ENCODE measurements around the gene CDX2.
A peak's percentile ranks its signal among the peaks of the same experiment; 100 is the strongest.

CDX2 gene

DNA sequence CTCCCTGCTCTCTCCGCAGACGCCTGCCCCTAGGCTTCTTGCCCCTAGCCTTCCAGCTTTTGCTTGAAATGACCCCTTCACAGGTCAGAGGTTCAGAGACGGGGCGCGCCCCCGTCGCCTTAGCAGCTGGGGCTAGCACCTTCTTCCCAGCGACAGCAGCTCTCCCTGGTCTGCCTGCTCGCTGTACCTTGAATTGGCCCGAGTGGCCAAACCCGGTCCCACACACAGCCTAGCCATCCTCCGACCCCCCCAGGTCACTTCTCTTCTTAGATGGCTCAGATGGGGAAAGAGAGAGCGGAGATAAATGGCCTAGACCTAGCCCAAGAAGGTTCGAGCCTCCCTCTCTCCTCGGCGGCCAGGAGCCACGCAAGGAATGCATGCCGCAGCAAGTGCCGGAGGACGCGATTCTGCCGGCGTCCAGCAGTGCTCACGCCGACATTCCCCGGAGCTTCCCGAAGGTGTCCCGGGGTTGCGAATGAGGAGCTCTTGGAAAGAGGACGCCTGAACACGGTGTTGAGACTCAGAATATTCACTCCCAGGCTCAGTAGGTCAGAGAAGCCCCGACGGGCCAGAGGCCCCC lies 1.3 kb downstream of the CDX2 start:
- no peaks in the 10 kb centered on the region for H3K9me3 Mint-ChIP-seq
- H3K27ac Mint-ChIP-seq: peak overlapping the region; percentile 50
- TF ChIP-seq, protein P1, sequence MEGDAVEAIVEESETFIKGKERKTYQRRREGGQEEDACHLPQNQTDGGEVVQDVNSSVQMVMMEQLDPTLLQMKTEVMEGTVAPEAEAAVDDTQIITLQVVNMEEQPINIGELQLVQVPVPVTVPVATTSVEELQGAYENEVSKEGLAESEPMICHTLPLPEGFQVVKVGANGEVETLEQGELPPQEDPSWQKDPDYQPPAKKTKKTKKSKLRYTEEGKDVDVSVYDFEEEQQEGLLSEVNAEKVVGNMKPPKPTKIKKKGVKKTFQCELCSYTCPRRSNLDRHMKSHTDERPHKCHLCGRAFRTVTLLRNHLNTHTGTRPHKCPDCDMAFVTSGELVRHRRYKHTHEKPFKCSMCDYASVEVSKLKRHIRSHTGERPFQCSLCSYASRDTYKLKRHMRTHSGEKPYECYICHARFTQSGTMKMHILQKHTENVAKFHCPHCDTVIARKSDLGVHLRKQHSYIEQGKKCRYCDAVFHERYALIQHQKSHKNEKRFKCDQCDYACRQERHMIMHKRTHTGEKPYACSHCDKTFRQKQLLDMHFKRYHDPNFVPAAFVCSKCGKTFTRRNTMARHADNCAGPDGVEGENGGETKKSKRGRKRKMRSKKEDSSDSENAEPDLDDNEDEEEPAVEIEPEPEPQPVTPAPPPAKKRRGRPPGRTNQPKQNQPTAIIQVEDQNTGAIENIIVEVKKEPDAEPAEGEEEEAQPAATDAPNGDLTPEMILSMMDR (IDR thresholded peaks at IDR 0.05): no peak
- peak; percentile 54 for DNase-seq
- H3K36me3 Mint-ChIP-seq (ENCODE audit: low read depth): no peaks in the 10 kb centered on the region
- H3K4me3 Mint-ChIP-seq: peak overlapping the region; percentile 97
- H3K27me3 Mint-ChIP-seq (ENCODE audit: low read depth, poor library complexity): peaks cover 8% of the 10 kb centered on the region
- peaks cover 82% of the 10 kb centered on the region for H3K4me1 Mint-ChIP-seq

DNA sequence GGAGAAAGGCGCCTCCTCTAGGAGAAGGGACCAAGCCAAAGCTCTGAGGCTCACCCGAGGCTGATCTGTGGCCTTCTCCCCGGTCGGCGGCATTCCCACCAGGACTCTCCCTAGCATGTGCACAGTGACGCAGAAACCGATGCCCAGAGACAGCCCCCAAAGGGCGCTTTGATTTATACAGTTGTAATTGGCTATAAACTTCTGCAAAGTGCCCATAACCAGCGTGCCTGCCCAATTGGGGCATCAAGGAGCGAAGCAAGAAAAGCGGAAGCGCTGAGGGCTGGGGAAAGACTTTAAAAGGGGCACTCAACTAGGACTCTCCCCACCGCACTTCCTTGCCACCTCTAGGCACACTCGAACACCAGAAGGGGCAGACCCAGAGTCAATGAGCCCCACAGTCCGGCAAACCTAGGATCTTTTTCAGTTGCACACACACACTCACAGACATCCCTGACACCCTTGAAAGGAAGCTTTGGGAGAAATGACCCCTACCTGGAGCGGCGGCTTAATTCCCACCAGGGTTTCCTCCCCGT lies 1.8 kb downstream of the CDX2 start:
- DNase-seq: no peak
- Mint-ChIP-seq H3K36me3 (ENCODE audit: low read depth) (no peaks in the 10 kb centered on the region), H3K4me3 (peak overlapping the region; percentile 97), H3K27ac (peak overlapping the region; percentile 50), H3K27me3 (ENCODE audit: low read depth, poor library complexity) (peaks cover 8% of the 10 kb centered on the region), H3K4me1 (peaks cover 82% of the 10 kb centered on the region), H3K9me3 (no peaks in the 10 kb centered on the region)
- TF ChIP-seq, protein P1 (IDR thresholded peaks at IDR 0.05): no peak

DNA sequence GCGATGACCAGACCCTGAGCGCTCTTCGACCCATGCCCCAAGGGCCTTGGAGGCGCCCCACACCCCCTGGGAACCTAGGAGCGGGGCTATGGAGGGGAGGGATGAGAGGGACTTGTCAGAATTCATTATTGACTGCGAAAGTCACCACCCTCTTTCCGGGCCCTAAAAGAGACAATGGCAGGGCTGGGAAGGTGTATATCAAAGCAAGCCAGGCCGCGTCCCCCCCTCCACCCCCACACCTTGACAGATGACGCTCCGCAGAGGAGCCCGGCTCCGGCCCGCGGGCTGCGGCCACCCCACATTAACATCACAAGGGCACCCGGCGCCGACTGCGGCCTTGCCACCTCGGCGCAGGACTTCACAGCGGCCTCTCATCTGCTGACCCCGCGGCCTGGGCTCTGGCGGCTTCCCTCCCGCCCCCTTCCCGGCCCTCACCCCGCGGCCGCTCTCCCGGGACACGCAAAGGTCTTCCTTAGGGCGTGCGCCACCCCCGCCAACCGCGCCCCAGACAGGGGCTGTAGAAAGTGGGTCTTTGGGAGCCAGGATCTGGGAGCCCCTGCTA lies 2.4 kb downstream of the CDX2 start:
- H3K4me1 Mint-ChIP-seq: peaks cover 82% of the 10 kb centered on the region
- no peaks in the 10 kb centered on the region for H3K9me3 Mint-ChIP-seq
- no peaks in the 10 kb centered on the region for H3K36me3 Mint-ChIP-seq (ENCODE audit: low read depth)
- peak overlapping the region; percentile 97 for H3K4me3 Mint-ChIP-seq
- H3K27me3 Mint-ChIP-seq (ENCODE audit: low read depth, poor library complexity): peaks cover 8% of the 10 kb centered on the region
- DNase-seq: peak; percentile 56
- peak overlapping the region; percentile 50 for H3K27ac Mint-ChIP-seq
- TF ChIP-seq, protein P1 (IDR thresholded peaks at IDR 0.05): no peak

DNA sequence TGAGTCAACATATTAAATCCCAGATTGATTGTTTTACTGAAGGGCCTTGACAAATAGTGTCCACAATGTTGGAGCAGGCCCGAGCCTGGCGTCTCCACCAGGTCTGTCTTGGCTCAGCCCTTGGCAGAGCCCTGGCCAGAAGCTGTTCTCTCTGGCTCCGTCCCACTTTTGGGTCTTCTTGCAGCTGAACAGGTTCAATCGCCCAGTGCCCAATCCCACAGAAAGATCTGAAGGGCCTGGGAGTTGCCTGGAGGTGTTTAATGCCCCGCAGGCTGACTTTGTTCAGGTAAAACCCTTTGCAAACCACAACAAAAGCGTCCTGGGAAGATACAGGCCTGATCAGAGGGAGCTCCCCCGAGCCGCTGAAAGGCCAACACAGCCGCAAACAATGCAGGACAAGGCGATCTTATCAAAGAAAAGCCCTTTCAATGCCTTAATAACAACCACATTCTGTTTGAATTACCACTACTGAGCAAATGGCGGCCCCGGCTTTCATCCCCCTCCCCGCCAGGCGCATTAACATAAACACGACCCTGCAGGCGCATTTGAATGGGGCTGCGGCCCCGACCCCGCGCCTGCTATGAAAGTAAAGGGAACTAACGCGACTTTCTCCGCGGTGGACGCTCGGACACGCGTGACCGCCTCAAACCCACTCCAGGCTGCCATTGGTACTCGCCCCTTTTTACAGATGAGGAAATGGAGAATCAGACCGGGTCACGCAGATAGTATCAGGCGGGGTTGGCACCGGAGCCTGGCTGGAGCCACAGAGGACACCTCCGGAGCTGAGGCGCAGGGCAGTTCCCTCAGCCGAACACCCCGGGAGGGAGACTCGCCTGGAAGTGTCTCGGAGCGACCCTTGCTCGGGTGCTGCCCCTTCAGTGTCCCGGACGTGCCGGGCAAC lies 3.1 kb downstream of the CDX2 start:
- no peaks in the 10 kb centered on the region for H3K9me3 Mint-ChIP-seq
- peak overlapping the region; percentile 97 for H3K4me3 Mint-ChIP-seq
- H3K4me1 Mint-ChIP-seq: peaks cover 82% of the 10 kb centered on the region
- peak overlapping the region; percentile 69 for H3K27ac Mint-ChIP-seq
- TF ChIP-seq, protein P1 (IDR thresholded peaks at IDR 0.05): no peak
- peaks cover 8% of the 10 kb centered on the region for H3K27me3 Mint-ChIP-seq (ENCODE audit: low read depth, poor library complexity)
- H3K36me3 Mint-ChIP-seq (ENCODE audit: low read depth): no peaks in the 10 kb centered on the region
- peak; percentile 59 for DNase-seq

DNA sequence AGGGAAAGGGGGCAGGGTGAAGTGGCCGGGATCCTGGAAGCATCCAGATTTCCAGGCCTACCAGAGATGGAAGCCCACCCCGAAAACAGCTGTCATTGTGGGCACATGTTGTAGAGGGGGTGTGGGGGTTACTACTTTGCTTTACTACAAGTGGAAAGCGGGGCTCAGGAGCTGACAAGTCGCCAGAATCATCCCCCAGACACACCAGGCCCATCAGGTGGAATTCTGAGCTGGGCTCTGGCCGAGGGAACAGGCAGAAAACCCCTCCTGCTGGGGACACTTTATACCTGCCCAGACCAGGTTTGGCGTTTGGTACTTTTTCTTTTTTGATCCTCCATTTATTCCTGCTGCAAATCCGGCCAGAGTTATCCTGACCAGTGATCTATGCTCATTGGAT lies 3.8 kb downstream of the CDX2 start:
- Mint-ChIP-seq H3K27ac (no peak overlapping the region), H3K4me1 (peaks cover 76% of the 10 kb centered on the region), H3K9me3 (no peaks in the 10 kb centered on the region), H3K36me3 (ENCODE audit: low read depth) (no peaks in the 10 kb centered on the region), H3K4me3 (peak overlapping the region; percentile 97), H3K27me3 (ENCODE audit: low read depth, poor library complexity) (peaks cover 3% of the 10 kb centered on the region)
- TF ChIP-seq, protein P1 (IDR thresholded peaks at IDR 0.05): no peak
- peak; percentile 13 for DNase-seq
